HepG2 (cell line): Measurements from ENCODE around the gene LITAFD. TPM values are rescaled to one million over a fixed set of nuclear protein-coding genes. Genes with fewer than 3 reads are reported as not detected.

Experiments
- CENPX ChIP-seq: sonication (generic); formaldehyde crosslinking; IDR thresholded peaks from 2 replicates; pipeline ENCODE4 v1.9.0; 2021; ENCODE audit warnings: mild to moderate bottlenecking, missing genetic modification reagents, moderate library complexity
- ETS1 ChIP-seq: sonication (generic); formaldehyde crosslinking; IDR thresholded peaks from 2 replicates; pipeline ENCODE4 v1.4.0; 2020; ENCODE audit warnings: missing genetic modification reagents
- HNRNPK ChIP-seq: fragments of 200-400 bp; formaldehyde crosslinking; IDR thresholded peaks from 2 replicates; pipeline ENCODE4 v1.6.1; 2018; ENCODE audit warnings: low read length, low read depth, moderate library complexity, mild to moderate bottlenecking; ENCODE audit not compliant: poor library complexity, severe bottlenecking
- KLF15 ChIP-seq: sonication (generic); formaldehyde crosslinking; IDR thresholded peaks from 2 replicates; pipeline ENCODE4 v1.8.1; 2023; ENCODE audit warnings: borderline replicate concordance, mild to moderate bottlenecking, inconsistent platforms, missing genetic modification reagents, mixed read lengths
- KLF16 ChIP-seq, 2 experiments: sonication (generic) in 1 of 2; formaldehyde crosslinking in 1 of 2; IDR thresholded peaks; 2 replicates each; pipeline versions ENCODE4 v1.6.1 to v1.8.0; 2016 to 2023; ENCODE audit warnings: missing genetic modification reagents in 2 of 2, missing compliant biosample characterization in 1 of 2
- LBX2 ChIP-seq: sonication (generic); formaldehyde crosslinking; IDR thresholded peaks from 2 replicates; pipeline ENCODE4 v1.5.0; 2020; ENCODE audit warnings: missing genetic modification reagents, mild to moderate bottlenecking, borderline replicate concordance
- MXD4 ChIP-seq: IDR thresholded peaks from 2 replicates; pipeline ENCODE4 v1.6.1; 2016; ENCODE audit warnings: mild to moderate bottlenecking, missing biosample characterization, missing genetic modification reagents
- RBFOX2 ChIP-seq: fragments of 200-400 bp; formaldehyde crosslinking; IDR thresholded peaks from 2 replicates; pipeline ENCODE4 v1.6.1; 2017; ENCODE audit warnings: low read depth, mild to moderate bottlenecking, low read length
- RERE ChIP-seq: IDR thresholded peaks from 2 replicates; pipeline ENCODE4 v1.6.1; 2016; ENCODE audit warnings: low read depth, missing genetic modification reagents, missing compliant biosample characterization
- SIX4 ChIP-seq: sonication (generic); formaldehyde crosslinking; IDR thresholded peaks from 2 replicates; pipeline ENCODE4 v1.4.0; 2020; ENCODE audit warnings: missing genetic modification reagents
- SNRNP70 ChIP-seq: fragments of 200-400 bp; formaldehyde crosslinking; IDR thresholded peaks from 2 replicates; pipeline ENCODE4 v1.6.1; 2017; ENCODE audit warnings: mild to moderate bottlenecking, low read depth, low read length, moderate library complexity
- TBX2 ChIP-seq: sonication (generic); formaldehyde crosslinking; IDR thresholded peaks from 2 replicates; pipeline ENCODE4 v1.5.0; 2020; ENCODE audit warnings: missing genetic modification reagents, mild to moderate bottlenecking, borderline replicate concordance
- WIZ ChIP-seq: sonication (generic); formaldehyde crosslinking; IDR thresholded peaks from 2 replicates; pipeline ENCODE4 v1.5.1; 2020; ENCODE audit warnings: mild to moderate bottlenecking, missing genetic modification reagents
- ZBTB37 ChIP-seq: sonication (generic); formaldehyde crosslinking; IDR thresholded peaks from 2 replicates; pipeline ENCODE4 v1.4.0; 2020; ENCODE audit warnings: mild to moderate bottlenecking, missing genetic modification reagents
- ZNF430 ChIP-seq: sonication (generic); formaldehyde crosslinking; IDR thresholded peaks from 2 replicates; pipeline ENCODE4 v1.9.0; 2021; ENCODE audit warnings: mild to moderate bottlenecking, missing genetic modification reagents
- ZNF441 ChIP-seq: sonication (generic); formaldehyde crosslinking; IDR thresholded peaks from 2 replicates; pipeline ENCODE4 v1.7.0; 2021; ENCODE audit warnings: missing genetic modification reagents, borderline replicate concordance
- ZNF446 ChIP-seq: sonication (generic); formaldehyde crosslinking; IDR thresholded peaks from 2 replicates; pipeline ENCODE4 v1.5.0; 2020; ENCODE audit warnings: mild to moderate bottlenecking, missing genetic modification reagents
- ZNF691 ChIP-seq: sonication (generic); formaldehyde crosslinking; IDR thresholded peaks from 2 replicates; pipeline ENCODE4 v1.4.0; 2020; ENCODE audit warnings: missing genetic modification reagents, low read depth, mild to moderate bottlenecking, borderline replicate concordance
- ZNF782 ChIP-seq: sonication (generic); formaldehyde crosslinking; IDR thresholded peaks from 2 replicates; pipeline ENCODE4 v1.4.0; 2020; ENCODE audit warnings: missing genetic modification reagents, mild to moderate bottlenecking, borderline replicate concordance
- polyA plus RNA-seq, 8 experiments: library from polyadenylated mRNA; depleted of rRNA in 3 of 8; stranded (reverse) in 7 of 8; unstranded in 1 of 8; fragments of >200 nt; fragmentation: Illumina TruSeq in 4 of 8; extraction: Trizol in 4 of 8; gene quantifications; 2 replicates each; pipeline versions ENCODE4 v1.2.1 to v1.2.3, GENCODE V29; 2011 to 2016; ENCODE audit warnings: low read depth in 4 of 8, missing spikeins in 1 of 8, mixed read lengths in 1 of 8; ENCODE audit not compliant: insufficient read depth in 1 of 8
- total RNA-seq, 5 experiments: library from RNA; depleted of rRNA; stranded (reverse); fragments of >200 nt; fragmentation: Illumina TruSeq; extraction: Trizol; gene quantifications; 2 replicates each; pipeline ENCODE4 v1.2.3, GENCODE V29; 2016; ENCODE audit warnings: low read depth in 1 of 5

Gene LITAFD
- total and polyA plus RNA-seq, 2 of the 13 experiments (the other 11 are each of a cell fraction or from before 2014, with no cell fraction given): not detected

GRCh38 chr16:8866884-8867215 lies 15.3 kb upstream of the LITAFD start (continued):
- TF ChIP-seq CENPX (CRISPR knock-in tag) (no peak), LBX2 (CRISPR knock-in tag) (peak; percentile 21; the same call in 1 of the 2 replicates), ETS1 (CRISPR knock-in tag) (peak; percentile 35; the same call in 1 of the 2 replicates), SIX4 (0 out of 2 replicates have a peak, but pooled peaks have one; percentile 4), KLF15 (CRISPR knock-in tag) (0 out of 2 replicates have a peak, but pooled peaks have one; percentile 45), ZNF782 (peak; percentile 13; the same call in 1 of the 2 replicates), MXD4 (CRISPR knock-in tag) (no peak), HNRNPK (peak; percentile 9), WIZ (CRISPR knock-in tag) (0 out of 2 replicates have a peak, but pooled peaks have one; percentile 23), SNRNP70 (no peak), ZBTB37 (CRISPR knock-in tag) (no peak), KLF16 (CRISPR knock-in tag; IDR thresholded peaks at IDR 0.05) (0 out of 4 replicates have a peak, but pooled peaks of 1 of the 2 experiments have one; percentile 25), RERE (CRISPR knock-in tag) (0 out of 2 replicates have a peak, but pooled peaks have one; percentile 10), ZNF441 (0 out of 2 replicates have a peak, but pooled peaks have one; percentile 34), ZNF430 (CRISPR knock-in tag) (peak; percentile 5; the same call in 1 of the 2 replicates), TBX2 (no peak), ZNF691 (no peak), RBFOX2 (peak; percentile 69; the same call in 1 of the 2 replicates), ZNF446 (CRISPR knock-in tag) (no peak)
